ENCODE data around the gene SLC6A8.

SLC6A8 gene

DNA sequence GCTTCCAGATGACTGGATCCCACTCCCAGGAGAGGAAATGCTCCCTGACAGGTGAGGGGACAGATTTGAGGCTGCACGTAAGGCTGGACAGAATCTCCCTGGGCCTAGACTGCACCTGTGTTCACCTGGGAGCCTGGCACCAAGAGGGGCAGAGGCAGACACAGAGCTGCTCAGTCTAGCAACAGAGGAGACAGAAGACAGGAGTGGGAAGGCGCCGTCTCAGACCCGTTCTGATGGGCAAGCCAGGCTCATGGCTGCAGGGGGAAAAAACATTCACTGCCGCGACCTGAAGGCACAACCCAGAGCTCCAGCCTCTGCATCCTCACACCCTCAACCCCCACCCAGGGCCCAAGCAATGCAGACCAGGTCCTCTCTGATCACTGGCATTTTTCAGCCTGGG lies 19.7 kb downstream of the SLC6A8 start:
- intact Hi-C loops (cut with DNase I; ENCODE audit: low total_unique reads) = no loop called here
- no peaks in the 10 kb centered on the region for H3K9me3 ChIP-seq

DNA sequence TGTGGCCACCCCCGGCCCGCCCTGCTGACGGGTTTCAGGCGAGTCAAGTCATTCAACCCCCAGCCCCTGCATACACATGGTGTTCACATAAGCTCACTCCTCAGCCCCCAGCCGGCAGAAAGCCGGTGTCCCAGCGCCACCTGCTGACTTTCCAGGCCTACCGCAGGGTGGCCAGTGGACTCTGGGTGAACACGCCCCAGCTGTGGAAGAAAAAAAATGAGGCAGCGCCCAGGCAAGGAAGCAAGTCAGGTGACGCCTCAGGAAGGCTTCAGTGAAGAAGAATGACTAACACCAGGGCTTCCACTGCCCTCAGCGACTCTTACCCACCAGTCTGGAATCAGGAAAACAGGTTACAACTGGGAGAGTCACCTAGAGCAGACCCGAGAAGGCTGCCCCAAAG lies 20.7 kb downstream of the SLC6A8 start:
- TF ChIP-seq, protein P1, sequence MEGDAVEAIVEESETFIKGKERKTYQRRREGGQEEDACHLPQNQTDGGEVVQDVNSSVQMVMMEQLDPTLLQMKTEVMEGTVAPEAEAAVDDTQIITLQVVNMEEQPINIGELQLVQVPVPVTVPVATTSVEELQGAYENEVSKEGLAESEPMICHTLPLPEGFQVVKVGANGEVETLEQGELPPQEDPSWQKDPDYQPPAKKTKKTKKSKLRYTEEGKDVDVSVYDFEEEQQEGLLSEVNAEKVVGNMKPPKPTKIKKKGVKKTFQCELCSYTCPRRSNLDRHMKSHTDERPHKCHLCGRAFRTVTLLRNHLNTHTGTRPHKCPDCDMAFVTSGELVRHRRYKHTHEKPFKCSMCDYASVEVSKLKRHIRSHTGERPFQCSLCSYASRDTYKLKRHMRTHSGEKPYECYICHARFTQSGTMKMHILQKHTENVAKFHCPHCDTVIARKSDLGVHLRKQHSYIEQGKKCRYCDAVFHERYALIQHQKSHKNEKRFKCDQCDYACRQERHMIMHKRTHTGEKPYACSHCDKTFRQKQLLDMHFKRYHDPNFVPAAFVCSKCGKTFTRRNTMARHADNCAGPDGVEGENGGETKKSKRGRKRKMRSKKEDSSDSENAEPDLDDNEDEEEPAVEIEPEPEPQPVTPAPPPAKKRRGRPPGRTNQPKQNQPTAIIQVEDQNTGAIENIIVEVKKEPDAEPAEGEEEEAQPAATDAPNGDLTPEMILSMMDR (IDR thresholded peaks at IDR 0.05) = peak; percentile 50 to 55
- Histone ChIP-seq H3K27me3 (no peaks in the 10 kb centered on the region), H3K36me3 (peaks cover 0 to 41% (median 0%) of the 10 kb centered on the region in 3 donors), H3K4me1 (peaks cover 0 to 12% (median 0%) of the 10 kb centered on the region in 4 donors), H3K9me3 (no peaks in the 10 kb centered on the region), H3K4me3 (no peak overlapping the region), H3K27ac (no peak overlapping the region)
- intact Hi-C loops (cut with DNase I; ENCODE audit: low total_unique reads) = no loop called here
- DNase-seq = peak in 1 of 2 donors; percentile 77

More for the DNA sequence above, 19.7 kb downstream of the SLC6A8 start:
- H3K4me1 ChIP-seq = peaks cover 0 to 18% (median 3%) of the 10 kb centered on the region in 4 donors
- TF ChIP-seq, protein P1 (IDR thresholded peaks at IDR 0.05) = no peak
- no peak overlapping the region for H3K4me3 ChIP-seq
- DNase-seq = no peak
- H3K27ac ChIP-seq = no peak overlapping the region
- peaks cover 0 to 43% (median 4%) of the 10 kb centered on the region in 3 donors for H3K36me3 ChIP-seq
- H3K27me3 ChIP-seq = no peaks in the 10 kb centered on the region

- Histone ChIP-seq H3K27me3 (no peaks in the 10 kb centered on the region), H3K4me3 (no peak overlapping the region), H3K4me1 (peaks cover 0 to 10% (median 0%) of the 10 kb centered on the region in 4 donors), H3K9me3 (no peaks in the 10 kb centered on the region), H3K36me3 (peaks cover 0 to 44% (median 8%) of the 10 kb centered on the region in 3 donors), H3K27ac (no peak overlapping the region)
- DNase-seq = no peak
- intact Hi-C loops (cut with DNase I; ENCODE audit: low total_unique reads) = no loop called here
- TF ChIP-seq, protein P1 (IDR thresholded peaks at IDR 0.05) = no peak
These were observed 22.3 kb downstream of the SLC6A8 start for GRCh38 chrX:153709726-153710674.

- H3K27me3 ChIP-seq = no peaks in the 10 kb centered on the region
- no peaks in the 10 kb centered on the region for H3K9me3 ChIP-seq
- TF ChIP-seq, protein P1 (IDR thresholded peaks at IDR 0.05) = no peak
- no peaks in the 10 kb centered on the region for H3K4me1 ChIP-seq
- no peak overlapping the region for H3K4me3 ChIP-seq
- H3K27ac ChIP-seq = no peak overlapping the region
- intact Hi-C loops (cut with DNase I; ENCODE audit: low total_unique reads) = no loop called here
- no peak for DNase-seq
- peaks cover 4 to 74% (median 28%) of the 10 kb centered on the region in 3 donors for H3K36me3 ChIP-seq
These were observed 26.5 kb downstream of the SLC6A8 start for GRCh38 chrX:153714256-153714655.

- H3K4me3 ChIP-seq = no peak overlapping the region
- DNase-seq = no peak
- TF ChIP-seq, protein P1 (IDR thresholded peaks at IDR 0.05) = no peak
- H3K9me3 ChIP-seq = no peaks in the 10 kb centered on the region
- intact Hi-C loops (cut with DNase I; ENCODE audit: low total_unique reads) = no loop called here
- H3K27me3 ChIP-seq = no peaks in the 10 kb centered on the region
- H3K27ac ChIP-seq = no peak overlapping the region
- peaks cover 0 to 4% (median under 1%) of the 10 kb centered on the region in 4 donors for H3K4me1 ChIP-seq
- peaks cover 18 to 69% (median 45%) of the 10 kb centered on the region in 3 donors for H3K36me3 ChIP-seq
These were observed 29.7 kb downstream of the SLC6A8 start for GRCh38 chrX:153717445-153717844.
